Frontal cortex (tissue), 4 donors: ENCODE measurements around the gene OR2W1. TPM values are rescaled to one million over a fixed set of nuclear protein-coding genes. Genes with fewer than 3 reads are reported as not detected.

ENCODE experiments used
- DNase-seq, 2 donors: peaks; one replicate each; pipeline ENCODE4 v3.0.0; 2012; ENCODE audit warnings: low spot score in 2 of 2
- FAIRE-seq: peaks from 2 replicates; lab custom pipeline; 2012; peaks lifted over from hg19 to GRCh38; lab: Jason Lieb, UNC
- total RNA-seq: library from RNA; depleted of rRNA; stranded (reverse); fragments of >200 nt; gene quantifications from one replicate; pipeline ENCODE4 v1.2.3, GENCODE V29; 2014
- donor health status: control.
- donor health status: control.
- donor health status: control.

Gene OR2W1
- total RNA-seq: not detected

- DNase-seq (no peak), FAIRE-seq (no peak)
Measured at GRCh38 chr6:29045075-29045474, at the start of gene OR2W1. OR2W1 (minus strand) TSS chr6:29045175; CDS start chr6:29045175, 0 bp downstream.

- no peak for FAIRE-seq
- no peak for DNase-seq
Measured at GRCh38 chr6:29092957-29093356, 48.0 kb upstream of the OR2W1 start.

GRCh38 chr6:29087213-29087612, 42.2 kb upstream of the OR2W1 start, which contains the start of gene OR2B3:
OR2B3 (minus strand) TSS chr6:29087313; CDS start chr6:29087248, 65 bp downstream.
- FAIRE-seq (no peak), DNase-seq (no peak)

GRCh38 chr6:29082457-29082856, 37.5 kb upstream of the OR2W1 start:
- FAIRE-seq: no peak
- DNase-seq: no peak

- no peak for DNase-seq
- no peak for FAIRE-seq
Measured at GRCh38 chr6:29081312-29081711, 36.3 kb upstream of the OR2W1 start.

GRCh38 chr6:29079203-29079602, 34.2 kb upstream of the OR2W1 start:
- DNase-seq: no peak
- no peak for FAIRE-seq

- no peak for FAIRE-seq
Measured at GRCh38 chr6:29071831-29072723, 27.1 kb upstream of the OR2W1 start.

GRCh38 chr6:29051680-29052079, 6.7 kb upstream of the OR2W1 start:
- FAIRE-seq (no peak), DNase-seq (no peak)

More at GRCh38 chr6:29071831-29072723, 27.1 kb upstream of the OR2W1 start:
- DNase-seq: no peak

GRCh38 chr6:29035951-29036350, 9.0 kb downstream of the OR2W1 start:
- FAIRE-seq (no peak), DNase-seq (no peak)

- no peak for DNase-seq
- FAIRE-seq: no peak
Measured at GRCh38 chr6:29028821-29029220, 16.2 kb downstream of the OR2W1 start.

- FAIRE-seq: no peak
- DNase-seq: no peak
Measured at GRCh38 chr6:29025927-29026585, 18.9 kb downstream of the OR2W1 start.

GRCh38 chr6:29021434-29021833, 23.5 kb downstream of the OR2W1 start:
- FAIRE-seq: peak; percentile 51
- no peak for DNase-seq

- FAIRE-seq (no peak), DNase-seq (no peak)
Measured at GRCh38 chr6:29019629-29020028, 25.3 kb downstream of the OR2W1 start.

GRCh38 chr6:29017428-29017802, 27.6 kb downstream of the OR2W1 start:
- DNase-seq (no peak), FAIRE-seq (no peak)

- FAIRE-seq: no peak
- DNase-seq: peak; percentile 55 to 65
Measured at GRCh38 chr6:29016559-29017427, 28.2 kb downstream of the OR2W1 start.

GRCh38 chr6:29014729-29015608, 30.0 kb downstream of the OR2W1 start:
- no peak for DNase-seq
- no peak for FAIRE-seq

GRCh38 chr6:29011276-29011734, 33.7 kb downstream of the OR2W1 start:
- peak in 1 of 2 donors; percentile 60 for DNase-seq
- FAIRE-seq: no peak

GRCh38 chr6:29009358-29009757, 35.6 kb downstream of the OR2W1 start:
- FAIRE-seq: no peak
- no peak for DNase-seq

GRCh38 chr6:29008089-29008488, 36.9 kb downstream of the OR2W1 start:
- FAIRE-seq: no peak

More at GRCh38 chr6:29008089-29008488, 36.9 kb downstream of the OR2W1 start:
- DNase-seq: no peak
